Lower leg skin (tissue), 3 donors: ENCODE data around the gene AVP.

Source experiments
- POLR2A ChIP-seq, 2 donors: fragments of 450-650 bp; IDR thresholded peaks; one replicate each; pipeline ENCODE4 v1.6.1; 2016 to 2017; ENCODE audit warnings: antibody characterized with exemption in 2 of 2, mild to moderate bottlenecking in 1 of 2, moderate library complexity in 1 of 2
- TF ChIP-seq, protein P1 (sequence below), 3 donors: fragments of 450-650 bp; IDR thresholded peaks; one replicate each; pipeline ENCODE4 v1.5.1; 2016; ENCODE audit warnings: antibody characterized with exemption in 3 of 3, mild to moderate bottlenecking in 3 of 3, moderate library complexity in 2 of 3

DNA sequence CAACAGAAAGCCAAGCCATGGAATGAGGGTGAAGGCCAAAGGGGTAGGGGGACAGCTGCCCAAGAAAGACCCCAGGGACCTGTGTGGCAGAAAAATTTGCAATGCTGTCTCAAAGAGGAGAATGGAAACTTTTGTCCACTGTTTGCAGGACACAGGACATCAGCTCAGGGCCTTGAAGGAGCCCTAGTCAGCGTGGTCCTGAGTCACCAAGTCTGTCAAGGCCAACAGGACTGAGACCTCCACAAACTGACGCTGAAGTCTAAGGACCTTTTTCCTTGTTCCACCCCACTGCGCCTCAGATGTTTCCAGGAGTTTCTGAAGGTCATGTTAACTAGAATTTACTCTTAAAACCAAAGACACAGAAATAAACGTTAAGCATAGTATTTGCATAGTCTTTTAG is 31.8 kb upstream of the AVP start:
- TF ChIP-seq POLR2A (IDR thresholded peaks at IDR 0.05), result no peak
- TF ChIP-seq, protein P1, sequence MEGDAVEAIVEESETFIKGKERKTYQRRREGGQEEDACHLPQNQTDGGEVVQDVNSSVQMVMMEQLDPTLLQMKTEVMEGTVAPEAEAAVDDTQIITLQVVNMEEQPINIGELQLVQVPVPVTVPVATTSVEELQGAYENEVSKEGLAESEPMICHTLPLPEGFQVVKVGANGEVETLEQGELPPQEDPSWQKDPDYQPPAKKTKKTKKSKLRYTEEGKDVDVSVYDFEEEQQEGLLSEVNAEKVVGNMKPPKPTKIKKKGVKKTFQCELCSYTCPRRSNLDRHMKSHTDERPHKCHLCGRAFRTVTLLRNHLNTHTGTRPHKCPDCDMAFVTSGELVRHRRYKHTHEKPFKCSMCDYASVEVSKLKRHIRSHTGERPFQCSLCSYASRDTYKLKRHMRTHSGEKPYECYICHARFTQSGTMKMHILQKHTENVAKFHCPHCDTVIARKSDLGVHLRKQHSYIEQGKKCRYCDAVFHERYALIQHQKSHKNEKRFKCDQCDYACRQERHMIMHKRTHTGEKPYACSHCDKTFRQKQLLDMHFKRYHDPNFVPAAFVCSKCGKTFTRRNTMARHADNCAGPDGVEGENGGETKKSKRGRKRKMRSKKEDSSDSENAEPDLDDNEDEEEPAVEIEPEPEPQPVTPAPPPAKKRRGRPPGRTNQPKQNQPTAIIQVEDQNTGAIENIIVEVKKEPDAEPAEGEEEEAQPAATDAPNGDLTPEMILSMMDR (IDR thresholded peaks at IDR 0.05), result no peak
